ENCODE data around the gene LLGL1. TPM values are rescaled to one million over a fixed set of nuclear protein-coding genes. Genes with fewer than 3 reads are reported as not detected.

Gene LLGL1
- total RNA-seq, 1 donor from 2014 or later: 8.8 TPM

DNA sequence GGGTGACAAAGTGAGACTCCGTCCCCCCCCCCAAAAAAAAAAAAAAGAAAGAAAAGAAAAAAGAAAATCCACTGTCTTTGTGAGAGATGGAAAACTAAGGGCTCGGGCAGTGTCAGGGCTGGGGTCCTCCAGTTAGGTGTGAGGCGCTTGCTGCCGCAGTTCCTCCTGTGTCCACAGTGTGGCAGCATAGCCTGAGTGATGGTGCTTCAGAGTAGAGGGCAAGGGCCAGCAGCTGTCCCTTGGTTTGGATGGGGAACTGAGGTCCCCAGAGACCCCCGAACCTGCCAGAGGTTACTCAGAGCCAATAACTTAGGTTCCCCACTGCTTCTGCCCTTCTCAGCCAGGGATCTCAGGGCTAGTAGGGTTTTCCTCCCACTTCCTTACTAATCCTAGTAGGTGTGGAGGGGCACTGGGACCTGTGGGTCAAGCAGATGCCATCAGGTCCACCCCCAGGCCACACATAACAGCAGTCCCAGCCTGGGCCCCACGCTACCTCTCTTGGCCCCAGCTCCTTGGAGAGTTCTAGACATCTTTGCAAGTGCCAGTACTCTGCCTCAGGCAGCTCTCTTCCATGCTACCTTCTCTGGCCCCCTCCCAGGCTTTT, 7.9 kb upstream of the LLGL1 start:
- Histone ChIP-seq H3K4me3 (no peak overlapping the region), H3K27me3 (ENCODE audit: low read depth) (no peaks in the 10 kb centered on the region), H3K4me1 (peaks cover 13% of the 10 kb centered on the region), H3K27ac (replicated peaks) (no peak overlapping the region), H3K36me3 (no peaks in the 10 kb centered on the region), H3K9me3 (replicated peaks) (no peaks in the 10 kb centered on the region)
- TF ChIP-seq, protein P1, sequence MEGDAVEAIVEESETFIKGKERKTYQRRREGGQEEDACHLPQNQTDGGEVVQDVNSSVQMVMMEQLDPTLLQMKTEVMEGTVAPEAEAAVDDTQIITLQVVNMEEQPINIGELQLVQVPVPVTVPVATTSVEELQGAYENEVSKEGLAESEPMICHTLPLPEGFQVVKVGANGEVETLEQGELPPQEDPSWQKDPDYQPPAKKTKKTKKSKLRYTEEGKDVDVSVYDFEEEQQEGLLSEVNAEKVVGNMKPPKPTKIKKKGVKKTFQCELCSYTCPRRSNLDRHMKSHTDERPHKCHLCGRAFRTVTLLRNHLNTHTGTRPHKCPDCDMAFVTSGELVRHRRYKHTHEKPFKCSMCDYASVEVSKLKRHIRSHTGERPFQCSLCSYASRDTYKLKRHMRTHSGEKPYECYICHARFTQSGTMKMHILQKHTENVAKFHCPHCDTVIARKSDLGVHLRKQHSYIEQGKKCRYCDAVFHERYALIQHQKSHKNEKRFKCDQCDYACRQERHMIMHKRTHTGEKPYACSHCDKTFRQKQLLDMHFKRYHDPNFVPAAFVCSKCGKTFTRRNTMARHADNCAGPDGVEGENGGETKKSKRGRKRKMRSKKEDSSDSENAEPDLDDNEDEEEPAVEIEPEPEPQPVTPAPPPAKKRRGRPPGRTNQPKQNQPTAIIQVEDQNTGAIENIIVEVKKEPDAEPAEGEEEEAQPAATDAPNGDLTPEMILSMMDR (IDR thresholded peaks at IDR 0.05; ENCODE audit: borderline replicate concordance): peak; percentile 92
- peak; percentile 75 for DNase-seq
- intact Hi-C loops (cut with micrococcal nuclease): no loop called here

GRCh38 chr17:18218756-18219415, 6.5 kb upstream of the LLGL1 start:
- H3K36me3 ChIP-seq: no peaks in the 10 kb centered on the region
- H3K27ac ChIP-seq (replicated peaks): no peak overlapping the region
- intact Hi-C loops (cut with micrococcal nuclease): no loop called here
- DNase-seq: peak; percentile 49
- TF ChIP-seq, protein P1 (IDR thresholded peaks at IDR 0.05; ENCODE audit: borderline replicate concordance): no peak
- no peak overlapping the region for H3K4me3 ChIP-seq
- peaks cover 13% of the 10 kb centered on the region for H3K4me1 ChIP-seq
- H3K27me3 ChIP-seq (ENCODE audit: low read depth): no peaks in the 10 kb centered on the region
- no peaks in the 10 kb centered on the region for H3K9me3 ChIP-seq (replicated peaks)

GRCh38 chr17:18224053-18224386, 1.4 kb upstream of the LLGL1 start:
- no peak for DNase-seq
- Histone ChIP-seq H3K4me3 (no peak overlapping the region), H3K9me3 (replicated peaks) (no peaks in the 10 kb centered on the region), H3K27ac (replicated peaks) (peak overlapping the region; percentile 78), H3K4me1 (peaks cover 27% of the 10 kb centered on the region), H3K36me3 (no peaks in the 10 kb centered on the region), H3K27me3 (ENCODE audit: low read depth) (no peaks in the 10 kb centered on the region)
- TF ChIP-seq, protein P1 (IDR thresholded peaks at IDR 0.05; ENCODE audit: borderline replicate concordance): no peak
- intact Hi-C loops (cut with micrococcal nuclease): no loop called here

- TF ChIP-seq, protein P1 (IDR thresholded peaks at IDR 0.05; ENCODE audit: borderline replicate concordance): no peak
- Histone ChIP-seq H3K27ac (replicated peaks) (peak overlapping the region; percentile 78), H3K27me3 (ENCODE audit: low read depth) (no peaks in the 10 kb centered on the region), H3K4me1 (peaks cover 22% of the 10 kb centered on the region), H3K9me3 (replicated peaks) (no peaks in the 10 kb centered on the region), H3K4me3 (peak overlapping the region; percentile 77), H3K36me3 (no peaks in the 10 kb centered on the region)
- intact Hi-C loops (cut with micrococcal nuclease): no loop called here
- DNase-seq: peak; percentile 42
These were observed 881 bp upstream of the LLGL1 start for GRCh38 chr17:18224387-18225120.

- Histone ChIP-seq H3K36me3 (no peaks in the 10 kb centered on the region), H3K4me1 (peaks cover 21% of the 10 kb centered on the region), H3K9me3 (replicated peaks) (no peaks in the 10 kb centered on the region), H3K27me3 (ENCODE audit: low read depth) (no peaks in the 10 kb centered on the region), H3K4me3 (peak overlapping the region; percentile 77), H3K27ac (replicated peaks) (peak overlapping the region; percentile 64)
- DNase-seq: no peak
- intact Hi-C loops (cut with micrococcal nuclease): no loop called here
- TF ChIP-seq, protein P1 (IDR thresholded peaks at IDR 0.05; ENCODE audit: borderline replicate concordance): no peak
These were observed 328 bp downstream of the LLGL1 start for GRCh38 chr17:18225642-18226283.

All from left ventricle myocardium inferior (tissue), 1 donor.